Measurements from ENCODE around the gene MOB3A. TPM values are rescaled to one million over a fixed set of nuclear protein-coding genes. Genes with fewer than 3 reads are reported as not detected.

The MOB3A gene
- total and polyA plus RNA-seq, 10 of the 15 experiments (the other 5 are each of a cell fraction or from before 2014, with no cell fraction given): 7.5 to 229 (median 79.4) TPM

DNA sequence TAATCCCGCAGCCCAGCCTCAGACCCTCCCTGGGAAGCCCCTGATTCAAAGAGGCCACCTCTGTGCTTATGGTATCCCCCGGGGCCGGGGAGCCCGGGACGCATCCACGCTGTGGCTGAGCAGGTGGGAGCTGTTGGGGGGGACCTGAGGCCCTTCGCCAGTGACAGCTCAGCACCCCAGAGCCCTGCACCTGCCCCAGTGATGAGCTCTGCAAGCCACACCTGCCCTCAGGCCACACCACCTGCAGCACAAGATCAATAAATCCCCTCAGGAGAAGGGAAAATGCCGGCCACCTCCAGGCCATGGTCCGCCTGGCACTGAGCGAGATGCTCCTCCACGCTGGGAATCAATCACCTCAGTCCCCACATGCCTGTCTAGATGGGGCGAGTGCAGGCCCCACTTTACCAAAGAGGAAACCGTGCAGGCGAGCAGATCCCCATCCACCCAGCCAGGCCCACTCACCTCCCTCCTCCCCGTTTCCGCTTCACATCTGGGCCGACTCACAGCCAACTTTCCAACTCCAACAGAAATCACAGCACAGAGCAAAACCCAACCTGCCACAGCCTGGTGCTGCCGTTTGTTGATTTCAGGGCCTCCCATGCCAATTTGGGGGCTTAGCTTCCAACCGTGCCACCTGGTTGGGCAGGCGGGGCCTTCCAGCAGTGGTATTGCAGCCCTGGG is 12.8 kb downstream of the MOB3A start:
- ChIA-PET POLR2A (interaction anchor here (0.9 to 3.7 kb wide), 10 partner anchors 11 to 187 kb away, joined by 3 to 60 read pairs (median 5); partner anchors contain the start of gene IZUMO4), SMC1A (ENCODE audit: uncharacterized antibody, unreplicated experiment) (interaction anchor here (1.0 to 6.1 kb wide), 9 partner anchors 11 to 185 kb away, joined by 3 to 43 read pairs (median 5); partner anchors contain the start of gene MOB3A), CTCF (interaction anchor here (0.9 to 2.5 kb wide), 3 partner anchors 10 to 219 kb away, joined by 4 to 11 read pairs (median 6); no protein-coding TSS in a partner anchor), RAD21 (ENCODE audit: unreplicated experiment) (interaction anchor here (0.6 to 3.5 kb wide), 4 partner anchors 9 to 64 kb away, joined by 3 to 31 read pairs (median 4); no protein-coding TSS in a partner anchor)
- peak overlapping the region; percentile 89 for H3K4me2 ChIP-seq (ENCODE audit: control insufficient read depth, insufficient read depth)
- peaks cover 21% of the 10 kb centered on the region for H4K20me1 ChIP-seq (ENCODE audit: control insufficient read depth, insufficient read depth)
- H3K27me3 ChIP-seq (replicated peaks in 1 of 2; ENCODE audit: control insufficient read depth in 2 of 2, insufficient read depth in 2 of 2, low read length in 1 of 2): no peaks in the 10 kb centered on the region
- H3K4me1 ChIP-seq (ENCODE audit: control insufficient read depth, insufficient read depth, low read length): peaks cover 32% of the 10 kb centered on the region
- H3K4me3 ChIP-seq: peak overlapping the region; percentile 95
- intact Hi-C loops (cut with micrococcal nuclease; ENCODE audit: unreplicated experiment) (no loop called here), in situ Hi-C loops (cut with MboI) (loop anchor here (5.0 to 10.0 kb wide), 2 partner anchors 66 to 819 kb away; partner anchors contain the start of genes BTBD2 and CIRBP)
- FAIRE-seq (peak; percentile 7), DNase-seq (ENCODE audit: low read depth, low spot score) (no peak), ATAC-seq (peak; percentile 13)
- under 1% methylated on average over 20 of the region's 20 CpGs for WGBS (ENCODE audit: insufficient coverage, insufficient replicate concordance, low lambda C conversion rate, missing lambda C conversion rate)
- H3K79me2 ChIP-seq (ENCODE audit: control insufficient read depth, insufficient read depth, low read length): peaks cover 83% of the 10 kb centered on the region
- H3K9ac ChIP-seq (ENCODE audit: control insufficient read depth, insufficient read depth, low read length): peak overlapping the region; percentile 79
- no peaks in the 10 kb centered on the region for H3K9me3 ChIP-seq (replicated peaks; ENCODE audit: control insufficient read depth, insufficient read depth, low read length)
- no peak overlapping the region for H2AFZ ChIP-seq (ENCODE audit: control insufficient read depth, low read depth, low read length)
- peak overlapping the region; percentile 93 for H3K27ac ChIP-seq (ENCODE audit: control insufficient read depth, insufficient read depth)
- BruUV-seq (replicated peaks): TSS peak; percentile 46
- H3K36me3 ChIP-seq (ENCODE audit: control insufficient read depth in 2 of 2, insufficient read depth in 2 of 2, low read length in 1 of 2): peaks cover 21 to 25% of the 10 kb centered on the region in 2 experiments
- no peak; the same call in 1 of the 2 replicates for TF ChIP-seq ZSCAN29 (IDR thresholded peaks at IDR 0.05)
- TF ChIP-seq SMARCA5 (IDR thresholded peaks at IDR 0.05): no peak
- no peak for TF ChIP-seq PAX5 (IDR thresholded peaks at IDR 0.05; ENCODE audit: borderline replicate concordance, low read depth, low read length)
- TF ChIP-seq, protein P1, sequence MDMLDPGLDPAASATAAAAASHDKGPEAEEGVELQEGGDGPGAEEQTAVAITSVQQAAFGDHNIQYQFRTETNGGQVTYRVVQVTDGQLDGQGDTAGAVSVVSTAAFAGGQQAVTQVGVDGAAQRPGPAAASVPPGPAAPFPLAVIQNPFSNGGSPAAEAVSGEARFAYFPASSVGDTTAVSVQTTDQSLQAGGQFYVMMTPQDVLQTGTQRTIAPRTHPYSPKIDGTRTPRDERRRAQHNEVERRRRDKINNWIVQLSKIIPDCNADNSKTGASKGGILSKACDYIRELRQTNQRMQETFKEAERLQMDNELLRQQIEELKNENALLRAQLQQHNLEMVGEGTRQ (IDR thresholded peaks at IDR 0.05; ENCODE audit: borderline replicate concordance, low read depth, low read length): no peak
- no peak for TF ChIP-seq SUPT20H (IDR thresholded peaks at IDR 0.05; ENCODE audit: borderline replicate concordance, control insufficient read depth, low read depth, low read length)
- TF ChIP-seq, protein P2, sequence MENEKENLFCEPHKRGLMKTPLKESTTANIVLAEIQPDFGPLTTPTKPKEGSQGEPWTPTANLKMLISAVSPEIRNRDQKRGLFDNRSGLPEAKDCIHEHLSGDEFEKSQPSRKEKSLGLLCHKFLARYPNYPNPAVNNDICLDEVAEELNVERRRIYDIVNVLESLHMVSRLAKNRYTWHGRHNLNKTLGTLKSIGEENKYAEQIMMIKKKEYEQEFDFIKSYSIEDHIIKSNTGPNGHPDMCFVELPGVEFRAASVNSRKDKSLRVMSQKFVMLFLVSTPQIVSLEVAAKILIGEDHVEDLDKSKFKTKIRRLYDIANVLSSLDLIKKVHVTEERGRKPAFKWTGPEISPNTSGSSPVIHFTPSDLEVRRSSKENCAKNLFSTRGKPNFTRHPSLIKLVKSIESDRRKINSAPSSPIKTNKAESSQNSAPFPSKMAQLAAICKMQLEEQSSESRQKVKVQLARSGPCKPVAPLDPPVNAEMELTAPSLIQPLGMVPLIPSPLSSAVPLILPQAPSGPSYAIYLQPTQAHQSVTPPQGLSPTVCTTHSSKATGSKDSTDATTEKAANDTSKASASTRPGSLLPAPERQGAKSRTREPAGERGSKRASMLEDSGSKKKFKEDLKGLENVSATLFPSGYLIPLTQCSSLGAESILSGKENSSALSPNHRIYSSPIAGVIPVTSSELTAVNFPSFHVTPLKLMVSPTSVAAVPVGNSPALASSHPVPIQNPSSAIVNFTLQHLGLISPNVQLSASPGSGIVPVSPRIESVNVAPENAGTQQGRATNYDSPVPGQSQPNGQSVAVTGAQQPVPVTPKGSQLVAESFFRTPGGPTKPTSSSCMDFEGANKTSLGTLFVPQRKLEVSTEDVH (IDR thresholded peaks at IDR 0.05; ENCODE audit: low read depth, partially characterized antibody): no peak
- no peak for TF ChIP-seq YBX1 (IDR thresholded peaks at IDR 0.05)
- no peak for TF ChIP-seq GATAD2B (conservative IDR thresholded peaks at IDR 0.05; ENCODE audit: low read depth)
- peak; percentile 36; the same call in 1 of the 2 replicates for TF ChIP-seq TCF3 (IDR thresholded peaks at IDR 0.05; ENCODE audit: borderline replicate concordance, insufficient read depth, low read depth, low read length)
- peak; percentile 69 for TF ChIP-seq POLR2A (IDR thresholded peaks at IDR 0.05; ENCODE audit: low read depth, low read length)
- TF ChIP-seq, protein P3, sequence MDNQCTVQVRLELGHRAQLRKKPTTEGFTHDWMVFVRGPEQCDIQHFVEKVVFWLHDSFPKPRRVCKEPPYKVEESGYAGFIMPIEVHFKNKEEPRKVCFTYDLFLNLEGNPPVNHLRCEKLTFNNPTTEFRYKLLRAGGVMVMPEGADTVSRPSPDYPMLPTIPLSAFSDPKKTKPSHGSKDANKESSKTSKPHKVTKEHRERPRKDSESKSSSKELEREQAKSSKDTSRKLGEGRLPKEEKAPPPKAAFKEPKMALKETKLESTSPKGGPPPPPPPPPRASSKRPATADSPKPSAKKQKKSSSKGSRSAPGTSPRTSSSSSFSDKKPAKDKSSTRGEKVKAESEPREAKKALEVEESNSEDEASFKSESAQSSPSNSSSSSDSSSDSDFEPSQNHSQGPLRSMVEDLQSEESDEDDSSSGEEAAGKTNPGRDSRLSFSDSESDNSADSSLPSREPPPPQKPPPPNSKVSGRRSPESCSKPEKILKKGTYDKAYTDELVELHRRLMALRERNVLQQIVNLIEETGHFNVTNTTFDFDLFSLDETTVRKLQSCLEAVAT (IDR thresholded peaks at IDR 0.05): peak; percentile 62
- no peak for TF ChIP-seq ESRRA (IDR thresholded peaks at IDR 0.05; ENCODE audit: low read length)
- TF ChIP-seq ASH2L (IDR thresholded peaks at IDR 0.05; ENCODE audit: borderline replicate concordance, low read depth): no peak
- TF ChIP-seq, protein P4, sequence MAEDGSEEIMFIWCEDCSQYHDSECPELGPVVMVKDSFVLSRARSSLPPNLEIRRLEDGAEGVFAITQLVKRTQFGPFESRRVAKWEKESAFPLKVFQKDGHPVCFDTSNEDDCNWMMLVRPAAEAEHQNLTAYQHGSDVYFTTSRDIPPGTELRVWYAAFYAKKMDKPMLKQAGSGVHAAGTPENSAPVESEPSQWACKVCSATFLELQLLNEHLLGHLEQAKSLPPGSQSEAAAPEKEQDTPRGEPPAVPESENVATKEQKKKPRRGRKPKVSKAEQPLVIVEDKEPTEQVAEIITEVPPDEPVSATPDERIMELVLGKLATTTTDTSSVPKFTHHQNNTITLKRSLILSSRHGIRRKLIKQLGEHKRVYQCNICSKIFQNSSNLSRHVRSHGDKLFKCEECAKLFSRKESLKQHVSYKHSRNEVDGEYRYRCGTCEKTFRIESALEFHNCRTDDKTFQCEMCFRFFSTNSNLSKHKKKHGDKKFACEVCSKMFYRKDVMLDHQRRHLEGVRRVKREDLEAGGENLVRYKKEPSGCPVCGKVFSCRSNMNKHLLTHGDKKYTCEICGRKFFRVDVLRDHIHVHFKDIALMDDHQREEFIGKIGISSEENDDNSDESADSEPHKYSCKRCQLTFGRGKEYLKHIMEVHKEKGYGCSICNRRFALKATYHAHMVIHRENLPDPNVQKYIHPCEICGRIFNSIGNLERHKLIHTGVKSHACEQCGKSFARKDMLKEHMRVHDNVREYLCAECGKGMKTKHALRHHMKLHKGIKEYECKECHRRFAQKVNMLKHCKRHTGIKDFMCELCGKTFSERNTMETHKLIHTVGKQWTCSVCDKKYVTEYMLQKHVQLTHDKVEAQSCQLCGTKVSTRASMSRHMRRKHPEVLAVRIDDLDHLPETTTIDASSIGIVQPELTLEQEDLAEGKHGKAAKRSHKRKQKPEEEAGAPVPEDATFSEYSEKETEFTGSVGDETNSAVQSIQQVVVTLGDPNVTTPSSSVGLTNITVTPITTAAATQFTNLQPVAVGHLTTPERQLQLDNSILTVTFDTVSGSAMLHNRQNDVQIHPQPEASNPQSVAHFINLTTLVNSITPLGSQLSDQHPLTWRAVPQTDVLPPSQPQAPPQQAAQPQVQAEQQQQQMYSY (CRISPR knock-in tag; IDR thresholded peaks at IDR 0.05): no peak

Measured in GM12878 (cell line).